IPS DF 4.7 (cell line): Measurements from ENCODE around the gene DIRAS1.

ENCODE experiments used
- DNase-seq: peaks from one replicate; pipeline ENCODE4 v3.0.0-alpha.2; 2013; ENCODE audit warnings: low spot score; ENCODE audit errors: extremely low read depth

Gene DIRAS1

GRCh38 chr19:2755811-2756210 is 34.6 kb upstream of the DIRAS1 start:
- no peak for DNase-seq

GRCh38 chr19:2755448-2755705 is 34.2 kb upstream of the DIRAS1 start:
- no peak for DNase-seq

- no peak for DNase-seq
These were observed 33.7 kb upstream of the DIRAS1 start for GRCh38 chr19:2754659-2755447.

- DNase-seq, result no peak
These were observed 30.3 kb upstream of the DIRAS1 start for GRCh38 chr19:2751438-2751830.

GRCh38 chr19:2750808-2751437 is 29.8 kb upstream of the DIRAS1 start:
- no peak for DNase-seq

GRCh38 chr19:2747349-2747748 is 26.2 kb upstream of the DIRAS1 start:
- DNase-seq, result no peak

GRCh38 chr19:2744113-2744512 is 22.9 kb upstream of the DIRAS1 start:
- no peak for DNase-seq

- DNase-seq, result no peak
These were observed 21.9 kb upstream of the DIRAS1 start for GRCh38 chr19:2743099-2743498.

GRCh38 chr19:2740314-2740656 is 19.1 kb upstream of the DIRAS1 start:
- no peak for DNase-seq

GRCh38 chr19:2739602-2740313 is 18.6 kb upstream of the DIRAS1 start, which contains the start of gene SLC39A3:
Gene SLC39A3 (minus strand): TSS chr19:2740017. CDS start chr19:2737257, 2,760 bp downstream.
- DNase-seq, result peak; percentile 88

GRCh38 chr19:2736550-2737190 is 15.5 kb upstream of the DIRAS1 start:
- DNase-seq, result no peak

GRCh38 chr19:2735374-2735773 is 14.2 kb upstream of the DIRAS1 start:
- no peak for DNase-seq

- DNase-seq, result no peak
These were observed 13.6 kb upstream of the DIRAS1 start for GRCh38 chr19:2734589-2735288.

GRCh38 chr19:2733930-2734588 is 12.9 kb upstream of the DIRAS1 start:
- DNase-seq, result no peak

- no peak for DNase-seq
These were observed 11.7 kb upstream of the DIRAS1 start for GRCh38 chr19:2732883-2733282.

GRCh38 chr19:2732157-2732725 is 11.1 kb upstream of the DIRAS1 start:
- DNase-seq, result no peak

- DNase-seq, result no peak
These were observed 10.2 kb upstream of the DIRAS1 start for GRCh38 chr19:2731181-2731995.

GRCh38 chr19:2729943-2730818 is 9.0 kb upstream of the DIRAS1 start:
- no peak for DNase-seq
